Left ventricle myocardium inferior (tissue), 1 donor: ENCODE results near the gene FAM237A. TPM values are rescaled to one million over a fixed set of nuclear protein-coding genes. Genes with fewer than 3 reads are reported as not detected.

Experiments used
- DNase-seq: peaks from one replicate; pipeline ENCODE4 v3.0.0-alpha.2; 2020
- H3K27ac ChIP-seq: fragments of 200-600 bp; replicated peaks from 2 replicates; pipeline ENCODE4 v1.8.0; 2021
- H3K27me3 ChIP-seq: fragments of 200-600 bp; 2 replicates; pipeline ENCODE4 v1.8.0; 2021; ENCODE audit warnings: low read depth
- H3K36me3 ChIP-seq: fragments of 200-600 bp; 2 replicates; pipeline ENCODE4 v1.8.0; 2021
- H3K4me1 ChIP-seq: fragments of 200-600 bp; 2 replicates; pipeline ENCODE4 v1.8.0; 2021
- H3K4me3 ChIP-seq: fragments of 200-600 bp; 2 replicates; pipeline ENCODE4 v1.8.0; 2021; ENCODE audit warnings: mild to moderate bottlenecking, moderate library complexity
- H3K9me3 ChIP-seq: fragments of 200-600 bp; replicated peaks from 2 replicates; pipeline ENCODE4 v1.8.0; 2021
- CTCF ChIP-seq: fragments of 200-600 bp; IDR thresholded peaks from 2 replicates; pipeline ENCODE4 v1.8.0; 2021; ENCODE audit warnings: antibody characterized with exemption, mild to moderate bottlenecking, borderline replicate concordance
- intact Hi-C: fragments of 100-400 bp; cut with micrococcal nuclease; formaldehyde crosslinking; loops from one replicate; pipeline ENCODE4 v1.11.0; 2022
- total RNA-seq: library from RNA; stranded (reverse); fragmentation: NEBNext Ultra II Directional; extraction: Animal tissue kit (Norgen Biotek cat#: 25700); gene quantifications from one replicate; pipeline ENCODE4 v1.2.1, GENCODE V29; 2021
- donor health status: DM: no; HTN: yes; CAD: no; lungs with severe emphysema.

The FAM237A gene
- total RNA-seq, 1 donor from 2014 or later = not detected

GRCh38 chr2:206647985-206648384, 5.7 kb downstream of the FAM237A start:
- intact Hi-C loops = no loop called here
- H3K27me3 ChIP-seq = peaks cover 38% of the 10 kb centered on the region
- H3K9me3 ChIP-seq = no peaks in the 10 kb centered on the region
- H3K4me3 ChIP-seq = no peak overlapping the region
- no peak overlapping the region for H3K27ac ChIP-seq
- no peak for TF ChIP-seq CTCF
- no peak for DNase-seq
- no peaks in the 10 kb centered on the region for H3K4me1 ChIP-seq
- H3K36me3 ChIP-seq = no peaks in the 10 kb centered on the region

DNA sequence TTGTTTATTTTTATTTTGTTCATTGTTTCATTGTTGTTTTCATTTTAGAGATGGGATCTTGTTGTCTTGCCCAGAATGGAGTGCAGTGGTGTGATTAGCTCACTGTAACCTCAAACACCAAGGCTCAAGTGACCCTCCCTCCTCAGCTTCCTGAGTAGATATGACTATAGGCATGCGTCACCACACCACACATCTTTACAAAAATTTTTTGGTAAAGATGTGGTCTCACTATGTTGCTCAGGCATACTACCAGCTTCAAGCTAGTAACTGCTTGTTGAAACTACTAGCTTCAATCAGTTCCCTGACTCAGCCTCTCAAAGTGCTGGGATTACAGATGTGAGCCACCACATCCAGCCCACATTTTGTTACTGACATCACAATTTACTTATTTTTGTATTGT, 14.8 kb downstream of the FAM237A start:
- DNase-seq = no peak
- Histone ChIP-seq H3K4me3 (no peak overlapping the region), H3K36me3 (no peaks in the 10 kb centered on the region), H3K4me1 (no peaks in the 10 kb centered on the region), H3K27ac (no peak overlapping the region), H3K27me3 (no peaks in the 10 kb centered on the region), H3K9me3 (peaks cover 18% of the 10 kb centered on the region)
- TF ChIP-seq CTCF = no peak
- intact Hi-C loops = no loop called here

- no peak for DNase-seq
- Histone ChIP-seq H3K9me3 (no peaks in the 10 kb centered on the region), H3K4me3 (no peak overlapping the region), H3K4me1 (no peaks in the 10 kb centered on the region), H3K36me3 (no peaks in the 10 kb centered on the region), H3K27me3 (peaks cover 29% of the 10 kb centered on the region), H3K27ac (no peak overlapping the region)
- TF ChIP-seq CTCF = no peak
- intact Hi-C loops = no loop called here
These were observed 23.0 kb downstream of the FAM237A start for GRCh38 chr2:206665251-206665650.

DNA sequence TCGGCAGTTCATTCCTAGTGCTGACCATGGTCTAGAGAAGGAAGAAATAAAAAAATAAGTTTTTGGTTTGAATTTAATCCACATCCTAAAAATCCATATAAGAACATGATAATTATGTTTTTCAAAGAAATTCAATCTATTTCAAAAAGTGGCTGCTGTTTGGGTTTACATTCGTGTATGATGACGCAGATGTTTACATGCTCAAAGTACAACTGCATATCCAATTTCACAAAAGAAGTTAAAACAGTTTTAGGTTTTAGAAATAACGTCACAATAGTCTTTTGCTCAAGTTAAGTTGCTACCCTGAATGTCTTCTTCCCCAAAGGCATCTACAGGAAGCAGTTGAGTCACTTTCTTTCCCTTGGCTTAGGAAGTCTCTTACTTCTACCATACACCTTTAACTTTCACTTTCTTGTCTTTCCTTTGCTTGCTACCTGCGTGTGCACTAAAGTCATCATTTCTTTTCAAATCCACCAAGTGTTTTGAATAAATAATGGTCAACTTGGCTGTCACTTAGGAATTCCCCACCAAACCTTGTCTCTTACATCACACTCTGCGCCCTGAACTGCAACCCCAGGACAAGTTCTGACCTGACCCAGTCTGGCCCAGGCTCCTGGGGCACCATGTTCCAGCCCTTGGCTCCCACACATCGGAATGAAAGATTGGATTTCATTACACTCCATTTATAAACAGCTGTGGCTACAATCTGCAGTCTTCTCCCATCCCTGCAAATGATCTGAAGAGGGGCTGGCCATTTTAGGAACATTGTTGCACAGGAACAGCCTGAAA, 28.4 kb downstream of the FAM237A start:
- H3K36me3 ChIP-seq = no peaks in the 10 kb centered on the region

DNA sequence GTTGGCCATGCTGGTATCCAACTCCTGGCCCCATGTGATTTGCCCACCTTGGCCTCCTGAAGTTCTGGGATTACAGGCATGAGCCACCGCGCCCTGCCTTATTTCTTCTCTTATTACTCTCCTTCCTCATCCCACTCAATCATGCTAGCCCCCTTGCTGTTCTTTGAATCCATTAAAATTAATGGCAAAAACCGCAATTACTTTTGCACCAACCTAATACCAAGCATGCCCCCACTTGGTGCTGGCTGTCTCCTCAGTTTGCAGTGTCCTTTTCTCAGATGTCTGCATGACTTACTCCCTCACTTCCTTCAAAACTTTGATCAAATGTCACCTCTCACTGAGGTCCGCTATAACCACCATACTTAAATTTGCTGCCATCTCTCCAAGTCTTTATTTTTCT, 41.3 kb downstream of the FAM237A start:
- Histone ChIP-seq H3K27ac (no peak overlapping the region), H3K36me3 (no peaks in the 10 kb centered on the region), H3K9me3 (no peaks in the 10 kb centered on the region), H3K27me3 (peaks cover 23% of the 10 kb centered on the region), H3K4me1 (no peaks in the 10 kb centered on the region), H3K4me3 (no peak overlapping the region)
- intact Hi-C loops = no loop called here
- TF ChIP-seq CTCF = no peak
- DNase-seq = no peak

More for the DNA sequence above, 28.4 kb downstream of the FAM237A start:
- Histone ChIP-seq H3K27ac (no peak overlapping the region), H3K27me3 (peaks cover 36% of the 10 kb centered on the region), H3K4me3 (no peak overlapping the region), H3K4me1 (no peaks in the 10 kb centered on the region), H3K9me3 (no peaks in the 10 kb centered on the region)
- TF ChIP-seq CTCF = no peak
- intact Hi-C loops = no loop called here
- no peak for DNase-seq
